Thyroid gland (tissue), 4 donors: ENCODE data around the gene JSRP1.

ENCODE experiments used
- POLR2A ChIP-seq, 2 donors: fragments of 450-650 bp; IDR thresholded peaks; one replicate each; pipeline ENCODE4 v1.6.1; 2017; ENCODE audit warnings: antibody characterized with exemption in 2 of 2, mild to moderate bottlenecking in 2 of 2, moderate library complexity in 1 of 2
- TF ChIP-seq, protein P1 (sequence below), 6 experiments: fragments of 200-600 bp in 3 of 6; fragments of 450-650 bp in 3 of 6; sonication (generic) in 3 of 6; IDR thresholded peaks; one replicate each; pipeline ENCODE4 v1.5.1; 2016 to 2019; ENCODE audit warnings: antibody characterized with exemption in 6 of 6, mild to moderate bottlenecking in 2 of 6, inconsistent platforms in 1 of 6, moderate library complexity in 1 of 6

DNA sequence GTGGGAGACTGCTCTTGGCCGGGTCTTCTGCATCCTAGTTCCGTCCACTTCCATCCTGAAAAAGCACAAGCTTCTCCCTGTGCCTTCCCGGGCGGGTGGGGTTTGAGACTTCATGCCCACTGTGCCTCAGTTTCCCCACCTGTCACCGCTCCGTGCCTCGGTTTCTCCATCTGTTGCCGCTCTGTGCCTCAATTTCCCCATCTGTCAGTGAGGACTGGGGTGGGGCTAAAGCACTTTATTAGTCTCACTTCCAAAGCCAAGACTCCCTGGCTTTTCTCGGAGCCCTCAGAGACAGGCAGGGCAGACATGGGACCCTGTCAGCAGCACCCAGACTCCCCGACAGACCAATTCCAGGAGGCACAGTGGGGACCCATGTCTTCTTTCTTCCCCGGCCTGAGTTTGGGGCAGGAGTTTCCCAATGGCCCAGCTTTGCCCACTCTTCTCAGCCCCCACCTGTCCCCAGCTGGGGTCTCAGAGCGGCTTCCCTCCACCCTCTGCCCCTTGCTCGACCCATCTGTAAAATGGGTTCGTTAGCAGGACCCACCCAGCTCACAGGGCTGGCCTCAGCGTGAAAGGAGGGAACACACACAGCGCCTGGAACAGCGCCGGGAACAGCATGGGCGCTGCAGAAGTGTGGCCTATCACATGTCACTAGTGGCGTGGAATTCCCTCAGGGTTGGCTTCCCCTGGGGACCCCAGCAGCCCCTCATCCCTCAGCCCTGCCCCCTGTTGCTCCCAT, 30.4 kb upstream of the JSRP1 start:
- TF ChIP-seq, protein P1, sequence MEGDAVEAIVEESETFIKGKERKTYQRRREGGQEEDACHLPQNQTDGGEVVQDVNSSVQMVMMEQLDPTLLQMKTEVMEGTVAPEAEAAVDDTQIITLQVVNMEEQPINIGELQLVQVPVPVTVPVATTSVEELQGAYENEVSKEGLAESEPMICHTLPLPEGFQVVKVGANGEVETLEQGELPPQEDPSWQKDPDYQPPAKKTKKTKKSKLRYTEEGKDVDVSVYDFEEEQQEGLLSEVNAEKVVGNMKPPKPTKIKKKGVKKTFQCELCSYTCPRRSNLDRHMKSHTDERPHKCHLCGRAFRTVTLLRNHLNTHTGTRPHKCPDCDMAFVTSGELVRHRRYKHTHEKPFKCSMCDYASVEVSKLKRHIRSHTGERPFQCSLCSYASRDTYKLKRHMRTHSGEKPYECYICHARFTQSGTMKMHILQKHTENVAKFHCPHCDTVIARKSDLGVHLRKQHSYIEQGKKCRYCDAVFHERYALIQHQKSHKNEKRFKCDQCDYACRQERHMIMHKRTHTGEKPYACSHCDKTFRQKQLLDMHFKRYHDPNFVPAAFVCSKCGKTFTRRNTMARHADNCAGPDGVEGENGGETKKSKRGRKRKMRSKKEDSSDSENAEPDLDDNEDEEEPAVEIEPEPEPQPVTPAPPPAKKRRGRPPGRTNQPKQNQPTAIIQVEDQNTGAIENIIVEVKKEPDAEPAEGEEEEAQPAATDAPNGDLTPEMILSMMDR (IDR thresholded peaks at IDR 0.05) = no peak
- no peak for TF ChIP-seq POLR2A (IDR thresholded peaks at IDR 0.05)
